Germinal center (tissue), 1 donor: ENCODE results near the gene C1QTNF12.

Source experiments
- DNase-seq: peaks from one replicate; pipeline ENCODE4 v3.0.0; 2012; ENCODE audit warnings: mixed read lengths, low spot score

C1QTNF12 gene, protein sequence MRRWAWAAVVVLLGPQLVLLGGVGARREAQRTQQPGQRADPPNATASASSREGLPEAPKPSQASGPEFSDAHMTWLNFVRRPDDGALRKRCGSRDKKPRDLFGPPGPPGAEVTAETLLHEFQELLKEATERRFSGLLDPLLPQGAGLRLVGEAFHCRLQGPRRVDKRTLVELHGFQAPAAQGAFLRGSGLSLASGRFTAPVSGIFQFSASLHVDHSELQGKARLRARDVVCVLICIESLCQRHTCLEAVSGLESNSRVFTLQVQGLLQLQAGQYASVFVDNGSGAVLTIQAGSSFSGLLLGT

DNA sequence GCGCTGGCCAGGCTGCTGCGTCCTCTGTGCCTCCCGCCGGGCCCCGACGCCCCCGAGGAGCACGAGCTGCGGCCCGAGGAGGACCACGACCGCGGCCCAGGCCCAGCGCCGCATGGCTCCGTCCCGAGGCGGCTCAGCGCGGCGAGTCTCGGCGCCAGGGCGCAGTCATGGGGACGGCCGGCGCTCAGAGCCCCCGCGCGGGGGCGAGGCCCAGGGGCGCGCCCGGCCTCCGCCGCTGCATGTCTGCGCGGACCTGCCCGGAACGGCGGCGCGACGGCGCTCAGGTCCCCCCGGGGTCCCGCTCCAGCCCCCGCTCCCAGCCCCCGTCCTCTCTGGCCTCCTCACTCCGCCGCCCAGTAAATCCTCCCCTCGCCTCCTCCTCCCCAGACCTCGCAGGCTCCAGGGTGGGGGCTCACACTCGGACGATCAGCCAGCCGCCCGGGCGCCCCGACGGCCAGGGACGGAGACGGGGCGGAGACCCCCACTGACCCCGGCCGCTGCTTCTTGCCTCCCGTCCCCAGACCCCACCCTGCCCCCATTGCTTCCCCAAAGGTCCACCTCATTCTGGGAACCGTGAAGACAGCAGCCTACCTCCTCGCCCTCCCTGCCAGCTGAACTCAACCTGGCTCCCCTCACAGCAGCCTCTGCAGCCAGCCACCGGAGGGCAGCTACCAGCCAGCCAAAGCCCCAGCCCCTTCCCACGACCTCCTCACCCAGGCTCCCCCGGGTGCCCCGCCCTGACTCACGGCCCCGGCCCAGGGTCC, at the start of gene C1QTNF12:
Gene C1QTNF12 (minus strand): TSS at position 146 of the 764 bp plus-strand sequence. CDS start 32 bp downstream, at position 114.
- no peak for DNase-seq

DNA sequence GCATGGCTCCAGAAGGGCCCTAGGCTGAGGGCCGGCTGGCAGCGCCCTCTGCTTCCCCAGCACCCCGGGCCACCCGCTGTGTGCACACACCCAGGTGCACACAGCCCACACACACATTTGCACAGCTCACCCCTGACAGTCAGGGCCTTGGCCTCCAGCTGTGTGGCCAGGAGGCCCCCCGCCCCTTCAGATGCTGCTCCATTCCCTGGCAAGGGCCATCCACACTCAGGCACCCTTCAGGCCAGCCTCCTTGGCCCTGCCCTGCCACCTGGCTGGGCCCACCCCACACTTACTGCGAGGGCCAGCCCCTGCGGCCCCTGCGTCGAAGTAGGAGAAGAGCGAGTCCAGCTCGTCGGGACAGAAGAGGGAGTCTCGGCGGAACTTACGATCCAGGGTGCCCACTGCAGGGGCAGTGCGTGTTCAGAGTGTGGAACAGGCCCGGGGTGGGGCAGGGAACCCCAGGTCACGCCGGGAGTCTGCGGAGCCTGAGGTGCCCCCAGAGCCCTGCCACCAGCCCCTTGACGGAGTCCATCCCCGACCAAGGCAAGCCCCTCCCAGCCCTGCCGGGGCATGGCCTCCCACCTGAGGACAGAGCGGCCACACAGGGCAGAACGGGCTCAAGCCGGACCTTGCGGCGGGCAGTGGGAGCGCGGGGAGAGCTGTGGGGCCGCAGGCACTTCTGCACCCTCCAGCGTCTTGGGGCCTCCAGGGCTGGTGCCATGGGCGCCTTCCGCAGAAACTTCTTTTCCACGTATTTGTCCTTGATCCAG, 48.8 kb upstream of the C1QTNF12 start:
- DNase-seq: no peak

DNA sequence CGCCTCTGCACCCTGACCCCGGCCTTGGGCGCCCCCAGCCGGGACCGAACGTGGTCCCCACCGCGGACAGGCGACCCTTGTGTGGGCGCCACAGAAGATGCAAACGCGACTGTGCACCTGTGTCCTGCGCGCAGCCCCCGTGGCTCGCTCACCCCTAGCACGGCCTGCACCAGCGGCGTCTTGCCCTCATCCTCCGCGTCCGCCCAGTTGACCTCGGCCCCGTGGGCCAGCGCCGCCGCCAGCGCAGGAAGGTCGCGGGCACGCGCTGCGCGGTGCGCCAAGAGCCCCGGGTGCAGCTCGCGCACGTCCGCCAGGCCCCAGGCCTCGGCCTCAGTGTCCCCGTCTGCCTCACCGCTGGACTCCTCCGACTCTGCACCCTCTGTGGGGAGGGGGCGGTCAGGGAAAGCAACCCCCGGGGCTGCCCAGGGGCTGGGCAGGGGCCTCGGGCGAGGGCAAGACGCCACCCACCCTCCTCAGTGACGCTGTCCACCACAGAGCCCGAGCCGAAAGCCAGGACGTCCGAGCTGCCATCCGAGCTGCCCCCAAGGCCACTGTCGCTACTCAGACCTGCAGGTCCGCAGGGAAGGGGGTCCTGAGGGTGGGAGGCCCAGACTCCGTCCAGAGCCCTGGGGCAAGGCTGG, 47.8 kb upstream of the C1QTNF12 start:
- DNase-seq: no peak

DNA sequence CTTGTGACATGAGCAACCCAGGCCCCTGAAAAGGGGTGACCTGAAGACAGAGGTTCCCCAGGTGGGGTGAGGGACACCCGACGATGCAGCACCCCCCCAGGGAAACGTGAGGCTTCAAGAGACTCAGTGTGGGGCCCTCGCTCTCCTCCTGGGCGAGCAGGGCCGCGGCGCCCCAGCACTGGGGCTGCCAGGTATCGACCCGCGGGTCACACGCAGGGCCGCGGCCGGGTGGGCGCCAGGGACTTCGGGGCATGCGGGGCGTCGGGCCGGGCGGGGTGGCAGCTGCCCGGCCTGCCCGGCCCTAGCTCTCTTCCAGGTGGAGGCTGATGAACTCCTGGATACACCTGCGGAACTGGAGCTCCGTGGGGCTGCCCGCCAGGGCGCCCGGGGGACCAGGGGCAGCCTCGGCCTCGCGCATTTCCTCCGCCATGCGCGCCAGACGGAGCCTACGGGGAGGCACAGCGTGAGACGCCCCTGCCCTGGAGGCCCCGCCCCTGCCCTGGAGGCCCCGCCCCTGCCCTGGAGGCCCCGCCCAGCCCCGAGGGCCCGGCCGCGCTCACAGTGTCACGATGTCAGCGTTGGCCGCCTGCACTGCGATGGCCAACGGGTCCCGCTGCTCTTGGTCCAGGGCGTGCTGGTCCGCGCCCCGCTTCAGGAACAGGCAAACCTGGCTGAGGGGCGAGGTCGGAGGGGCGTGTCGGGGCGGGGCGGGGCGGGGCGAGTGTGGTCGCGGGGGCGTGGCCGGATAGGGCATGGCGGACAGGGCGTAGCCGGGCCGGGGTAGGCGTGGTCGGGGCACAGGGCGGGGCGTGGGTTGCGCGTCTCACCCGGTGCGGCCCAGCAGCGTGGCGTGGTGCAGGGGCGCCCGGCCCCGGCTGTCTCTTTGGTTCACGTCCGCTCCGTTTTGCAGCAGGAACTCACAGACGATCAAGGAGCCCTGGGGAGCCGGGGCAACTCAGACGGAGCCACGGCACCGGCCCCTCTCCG, 47.0 kb upstream of the C1QTNF12 start:
- no peak for DNase-seq

DNA sequence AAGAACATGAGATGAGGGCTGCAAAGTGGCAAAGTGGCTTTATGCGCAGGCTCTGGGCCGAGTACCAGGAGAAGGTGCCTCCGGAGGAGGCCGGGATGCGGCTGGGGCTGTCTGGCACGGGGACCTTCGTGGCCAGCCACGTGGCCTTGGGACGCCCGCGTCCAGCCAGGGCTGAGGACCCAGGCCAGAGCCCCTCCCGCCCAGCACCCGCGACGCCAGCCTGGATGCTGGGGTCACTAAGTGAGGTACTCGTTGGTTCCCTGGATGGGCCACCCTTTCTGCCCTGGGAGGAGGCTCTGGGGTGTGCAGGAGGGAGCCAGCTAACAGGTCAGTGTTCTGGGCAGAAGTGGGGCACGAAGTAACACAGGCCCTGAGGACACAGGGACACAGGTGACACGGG, 46.3 kb upstream of the C1QTNF12 start:
- no peak for DNase-seq

DNA sequence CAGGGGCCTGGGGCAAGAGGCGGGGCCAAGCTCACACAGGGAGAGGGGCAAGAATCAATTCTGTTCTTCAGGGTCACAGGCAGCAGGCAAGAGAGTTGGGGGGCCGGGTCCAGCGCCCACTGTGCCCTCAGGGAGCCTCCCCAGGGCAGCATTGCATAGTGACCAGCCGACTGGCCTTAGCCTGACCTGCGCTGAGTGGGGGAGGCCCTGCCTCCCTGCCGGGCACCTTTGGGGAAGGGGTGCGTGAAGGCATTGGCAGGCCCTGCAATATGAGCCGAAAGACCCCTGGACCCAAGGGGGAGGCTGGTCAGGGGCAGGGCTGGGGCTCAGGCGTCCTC, 45.9 kb upstream of the C1QTNF12 start:
- no peak for DNase-seq

DNA sequence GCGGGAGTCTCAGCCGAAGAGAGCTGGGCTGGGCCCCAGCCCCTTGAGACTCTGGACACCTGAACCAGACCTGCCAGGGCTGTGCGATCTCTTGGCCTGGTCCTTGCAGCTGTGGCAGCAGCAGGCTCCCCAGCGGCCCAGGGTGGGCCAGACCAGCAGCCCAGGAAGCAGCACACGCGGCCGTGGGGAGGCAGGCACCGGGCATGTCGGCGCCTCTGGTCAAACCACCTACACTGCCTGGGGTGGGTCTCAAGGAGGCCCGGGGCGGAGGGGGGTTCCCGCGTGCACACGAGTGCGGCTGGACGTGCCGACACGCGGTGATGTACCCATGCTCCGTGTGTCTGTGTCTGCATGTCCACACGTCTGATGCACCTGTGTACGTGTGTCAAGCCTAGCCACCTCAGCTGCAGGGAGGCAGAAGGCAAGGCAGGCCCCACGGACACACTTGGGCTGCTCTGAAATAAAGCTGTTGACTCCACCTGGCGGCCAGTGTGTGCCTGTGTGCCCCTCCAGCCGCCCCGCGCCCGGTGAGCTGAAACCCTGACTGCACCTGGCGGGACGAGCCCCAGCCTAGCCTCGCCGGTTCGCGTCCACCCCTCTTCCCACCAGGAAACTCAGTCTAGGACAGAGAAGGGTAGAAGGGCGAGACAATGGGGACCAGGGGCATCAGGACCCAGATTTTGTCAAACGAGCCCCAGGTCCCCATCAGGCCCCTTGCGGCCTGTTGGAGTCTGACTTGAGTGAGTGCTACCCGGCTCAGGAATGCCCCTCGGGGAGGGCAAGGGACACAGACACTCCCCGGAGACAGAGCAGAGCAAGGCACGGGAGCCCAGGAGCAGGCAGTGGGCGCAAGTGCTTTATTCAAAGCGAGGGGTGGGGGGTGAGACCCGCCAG, 45.3 kb upstream of the C1QTNF12 start:
- DNase-seq: peak; percentile 78

DNA sequence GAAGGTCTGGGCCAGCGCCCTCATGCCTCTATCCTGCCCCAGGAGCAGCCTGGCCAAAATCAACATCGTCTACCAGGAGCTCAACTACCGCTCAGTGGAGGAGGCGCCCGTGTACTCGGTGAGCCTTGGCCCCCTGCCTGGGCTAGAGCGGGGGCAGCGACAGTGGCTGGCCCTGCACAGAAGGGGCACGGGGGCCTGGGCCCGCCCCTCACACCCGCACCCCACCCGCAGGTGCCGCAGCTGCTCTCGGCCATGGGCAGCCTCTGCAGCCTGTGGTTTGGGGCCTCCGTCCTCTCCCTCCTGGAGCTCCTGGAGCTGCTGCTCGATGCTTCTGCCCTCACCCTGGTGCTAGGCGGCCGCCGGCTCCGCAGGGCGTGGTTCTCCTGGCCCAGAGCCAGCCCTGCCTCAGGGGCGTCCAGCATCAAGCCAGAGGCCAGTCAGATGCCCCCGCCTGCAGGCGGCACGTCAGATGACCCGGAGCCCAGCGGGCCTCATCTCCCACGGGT, 44.6 kb upstream of the C1QTNF12 start:
- DNase-seq: no peak

DNA sequence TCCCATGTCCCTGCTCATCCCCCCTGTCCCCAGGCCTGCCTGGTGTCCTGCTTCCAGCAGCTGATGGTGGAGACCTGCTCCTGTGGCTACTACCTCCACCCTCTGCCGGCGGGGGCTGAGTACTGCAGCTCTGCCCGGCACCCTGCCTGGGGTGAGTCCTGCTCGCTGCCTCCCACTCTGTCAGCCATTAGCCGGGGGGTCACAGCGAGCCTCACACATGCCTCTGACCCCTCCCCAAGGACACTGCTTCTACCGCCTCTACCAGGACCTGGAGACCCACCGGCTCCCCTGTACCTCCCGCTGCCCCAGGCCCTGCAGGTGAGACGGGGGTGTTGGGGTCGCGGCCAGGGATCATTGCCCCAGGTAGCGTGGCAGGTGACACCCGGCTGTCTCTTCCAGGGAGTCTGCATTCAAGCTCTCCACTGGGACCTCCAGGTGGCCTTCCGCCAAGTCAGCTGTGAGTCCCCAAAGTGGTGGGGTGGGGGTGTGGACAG, 43.8 kb upstream of the C1QTNF12 start:
- DNase-seq: peak; percentile 73

DNA sequence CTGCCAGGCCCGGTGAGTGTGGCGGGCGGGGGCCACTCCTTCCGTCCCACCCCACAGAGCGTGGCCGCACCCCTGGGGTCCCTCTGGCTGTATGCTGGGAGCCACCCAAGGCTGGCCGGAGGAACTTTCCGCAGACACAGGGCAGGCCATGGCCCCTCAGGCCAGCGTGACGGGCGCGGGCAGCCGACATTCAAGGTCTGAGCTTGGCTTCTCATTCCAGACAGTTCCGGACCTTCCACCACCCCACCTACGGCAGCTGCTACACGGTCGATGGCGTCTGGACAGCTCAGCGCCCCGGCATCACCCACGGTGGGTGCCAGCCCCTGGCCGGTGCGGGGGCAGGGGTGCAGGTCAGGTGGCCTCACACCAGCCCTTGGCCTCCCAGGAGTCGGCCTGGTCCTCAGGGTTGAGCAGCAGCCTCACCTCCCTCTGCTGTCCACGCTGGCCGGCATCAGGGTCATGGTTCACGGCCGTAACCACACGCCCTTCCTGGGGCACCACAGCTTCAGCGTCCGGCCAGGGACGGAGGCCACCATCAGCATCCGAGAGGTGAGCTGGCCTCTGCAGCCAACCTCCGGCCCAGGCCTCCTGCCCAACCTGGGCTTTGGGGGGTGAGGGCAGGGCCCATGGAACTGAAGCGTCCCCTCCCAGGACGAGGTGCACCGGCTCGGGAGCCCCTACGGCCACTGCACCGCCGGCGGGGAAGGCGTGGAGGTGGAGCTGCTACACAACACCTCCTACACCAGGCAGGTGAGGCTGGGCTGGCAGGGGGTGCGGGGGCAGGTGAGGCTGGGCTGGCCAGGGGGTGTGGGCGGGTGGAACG, 41.0 kb upstream of the C1QTNF12 start:
- DNase-seq: no peak

DNA sequence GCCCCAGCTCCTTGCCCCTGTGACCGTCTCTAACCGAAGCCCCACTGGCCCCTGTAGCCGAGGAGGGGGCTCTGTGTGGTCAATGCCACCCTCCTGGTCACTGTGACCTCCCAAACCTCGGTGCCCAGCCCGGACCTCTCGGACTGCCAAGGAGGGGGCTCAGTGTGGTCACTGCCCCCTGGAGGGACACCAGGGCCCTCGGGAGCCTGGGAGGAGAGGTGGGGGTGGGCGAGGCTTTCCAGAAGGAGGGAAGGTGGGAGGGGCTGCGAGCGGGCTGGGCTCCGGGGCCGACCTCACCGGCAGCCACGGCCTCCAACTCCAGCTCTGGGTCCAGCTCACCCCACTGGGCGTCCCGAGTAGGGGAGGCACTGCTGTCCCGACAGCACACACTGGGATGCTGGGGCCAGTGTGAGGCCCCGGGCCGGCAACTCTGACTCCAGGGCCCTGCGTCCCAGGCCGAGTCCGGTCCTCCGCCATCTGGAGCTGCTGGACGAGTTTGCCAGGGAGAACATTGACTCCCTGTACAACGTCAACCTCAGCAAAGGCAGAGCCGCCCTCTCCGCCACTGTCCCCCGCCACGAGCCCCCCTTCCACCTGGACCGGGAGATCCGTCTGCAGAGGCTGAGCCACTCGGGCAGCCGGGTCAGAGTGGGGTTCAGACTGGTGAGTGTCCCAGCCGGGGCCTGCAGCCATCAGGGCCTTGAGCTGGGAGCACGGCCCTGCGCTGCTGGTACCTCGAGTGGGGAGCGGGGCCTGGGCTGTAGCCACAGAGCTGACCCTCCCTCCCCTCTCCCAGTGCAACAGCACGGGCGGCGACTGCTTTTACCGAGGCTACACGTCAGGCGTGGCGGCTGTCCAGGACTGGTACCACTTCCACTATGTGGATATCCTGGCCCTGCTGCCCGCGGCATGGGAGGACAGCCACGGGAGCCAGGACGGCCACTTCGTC, 40.1 kb upstream of the C1QTNF12 start:
- no peak for DNase-seq

DNA sequence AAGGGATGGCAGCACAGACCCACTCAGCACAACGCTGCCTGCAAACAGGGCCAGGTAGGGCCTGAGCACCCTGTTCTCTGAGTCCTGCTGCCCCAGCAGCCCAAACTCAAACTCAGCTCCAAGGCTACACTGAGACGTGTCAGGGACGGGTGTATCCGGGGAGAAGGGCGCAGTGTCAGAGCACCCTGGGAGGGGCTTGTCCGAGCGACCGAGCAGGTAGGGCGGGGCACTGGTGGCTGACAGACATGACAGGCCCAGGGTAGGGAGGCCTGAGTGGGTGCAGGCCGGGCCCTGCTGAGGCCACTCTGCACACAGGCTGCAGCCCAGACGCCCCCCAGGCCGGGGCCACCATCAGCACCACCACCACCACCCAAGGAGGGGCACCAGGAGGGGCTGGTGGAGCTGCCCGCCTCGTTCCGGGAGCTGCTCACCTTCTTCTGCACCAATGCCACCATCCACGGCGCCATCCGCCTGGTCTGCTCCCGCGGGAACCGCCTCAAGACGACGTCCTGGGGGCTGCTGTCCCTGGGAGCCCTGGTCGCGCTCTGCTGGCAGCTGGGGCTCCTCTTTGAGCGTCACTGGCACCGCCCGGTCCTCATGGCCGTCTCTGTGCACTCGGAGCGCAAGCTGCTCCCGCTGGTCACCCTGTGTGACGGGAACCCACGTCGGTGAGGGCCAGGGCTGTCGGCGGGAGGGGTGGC, 39.2 kb upstream of the C1QTNF12 start:
- no peak for DNase-seq

DNA sequence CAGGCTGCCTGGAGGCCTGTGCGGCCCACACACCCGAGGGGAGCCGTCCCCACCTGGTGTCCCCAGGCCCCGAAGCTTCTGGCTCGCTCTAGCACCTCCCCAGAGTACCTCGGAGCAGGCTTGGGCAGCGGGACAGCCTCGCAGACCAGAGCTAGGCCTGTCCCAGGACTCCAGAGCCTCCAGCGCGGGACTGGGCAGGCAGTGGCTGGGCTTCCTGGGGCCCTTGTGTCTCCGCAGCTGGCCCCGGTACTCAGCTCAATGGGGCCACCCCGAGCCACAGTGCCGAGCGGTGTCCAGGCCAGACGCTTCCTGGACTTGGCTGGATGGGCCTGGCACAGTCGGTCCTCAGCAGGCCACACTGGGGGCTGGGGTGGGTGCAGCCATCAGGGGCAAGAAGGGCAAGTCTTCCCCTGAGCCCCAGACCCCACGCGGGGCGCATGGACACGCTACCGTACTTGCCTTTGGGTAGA, 38.6 kb upstream of the C1QTNF12 start:
- DNase-seq: no peak

DNA sequence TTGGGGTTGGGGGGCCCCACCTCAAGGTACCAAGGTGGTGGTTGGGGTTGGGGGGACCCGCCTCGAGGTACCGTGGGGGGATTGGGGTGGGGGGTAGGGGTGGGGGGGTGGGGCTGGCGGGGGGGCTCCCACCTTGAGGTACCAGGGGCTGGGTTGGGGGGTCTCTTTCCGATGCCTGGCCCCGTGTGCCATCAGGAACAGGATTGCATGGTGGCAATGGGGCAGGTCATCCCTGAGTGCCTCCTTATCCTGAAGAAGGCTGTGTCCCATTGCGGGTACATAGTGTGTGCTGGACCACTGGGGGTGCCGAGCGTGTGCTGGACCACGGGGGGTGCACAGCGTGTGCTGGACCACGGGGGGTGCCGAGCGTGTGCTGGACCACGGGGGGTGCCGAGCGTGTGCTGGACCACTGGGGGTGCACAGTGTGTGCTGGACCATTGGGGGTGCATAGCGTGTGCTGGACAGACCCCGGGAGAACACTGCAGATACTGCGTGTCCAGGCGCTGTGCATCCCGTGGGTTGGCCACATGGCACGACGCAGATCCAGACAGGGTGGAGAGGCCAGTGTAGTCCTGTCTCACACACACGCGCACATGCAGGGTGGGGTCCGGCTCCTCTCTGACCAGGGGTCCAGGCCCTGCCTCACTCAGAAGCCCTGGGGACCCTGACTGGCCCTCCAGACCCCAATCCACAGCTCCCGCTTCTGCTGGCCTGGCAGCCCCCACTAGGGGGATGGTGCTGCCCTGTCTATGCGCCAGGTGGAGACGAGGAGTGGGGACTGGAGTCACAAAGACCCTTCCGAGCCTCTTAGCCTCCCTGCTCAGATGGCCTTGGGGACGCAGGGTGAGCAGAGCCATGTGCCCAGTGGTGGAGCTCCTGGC, 37.9 kb upstream of the C1QTNF12 start:
- DNase-seq: no peak

DNA sequence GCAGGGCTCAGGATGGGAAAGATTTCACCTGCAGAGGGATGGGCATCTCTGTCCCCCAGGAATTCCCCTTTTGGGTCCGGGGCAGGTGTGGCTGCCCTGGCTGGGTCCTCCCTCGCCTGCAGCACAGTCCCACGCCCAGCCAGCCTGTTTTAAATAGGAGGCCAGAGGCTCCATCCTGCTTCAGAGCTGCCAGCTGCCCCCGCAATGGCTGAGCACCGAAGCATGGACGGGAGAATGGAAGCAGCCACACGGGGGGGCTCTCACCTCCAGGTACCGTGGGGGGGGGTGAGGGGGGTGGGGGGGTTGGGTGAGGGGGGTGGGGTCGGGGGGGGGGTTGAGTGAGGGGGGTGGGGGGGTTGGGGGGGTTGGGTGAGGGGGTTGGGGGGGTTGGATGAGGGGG, 37.3 kb upstream of the C1QTNF12 start:
- DNase-seq: peak; percentile 41

DNA sequence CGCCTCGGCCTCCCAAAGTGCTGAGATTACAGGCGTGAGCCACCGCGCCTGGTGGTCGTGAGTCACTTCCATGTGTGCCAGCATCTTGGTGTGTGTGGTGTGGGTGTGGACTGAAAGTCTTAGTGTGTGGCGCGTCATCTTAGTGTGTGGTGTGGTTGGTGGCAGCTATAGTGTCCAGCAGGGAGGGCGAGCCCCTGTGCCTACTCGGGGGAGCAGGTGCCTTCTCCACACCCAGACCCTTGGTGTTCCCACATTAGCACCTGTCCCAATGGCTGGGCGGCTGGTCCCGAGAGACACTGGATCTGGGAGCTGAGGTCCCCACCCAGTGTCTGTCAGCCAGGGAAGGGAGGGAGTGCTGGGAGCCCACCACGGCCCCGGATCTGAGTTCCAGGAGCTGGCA, 36.5 kb upstream of the C1QTNF12 start:
- no peak for DNase-seq
